ENCODE measurements around the gene PGS1.
"Not testable (repeated sequence)": the region's sequence is repeated elsewhere in the genome, so short reads cannot be mapped to it uniquely, and the experiment has no call there.

The PGS1 gene

DNA sequence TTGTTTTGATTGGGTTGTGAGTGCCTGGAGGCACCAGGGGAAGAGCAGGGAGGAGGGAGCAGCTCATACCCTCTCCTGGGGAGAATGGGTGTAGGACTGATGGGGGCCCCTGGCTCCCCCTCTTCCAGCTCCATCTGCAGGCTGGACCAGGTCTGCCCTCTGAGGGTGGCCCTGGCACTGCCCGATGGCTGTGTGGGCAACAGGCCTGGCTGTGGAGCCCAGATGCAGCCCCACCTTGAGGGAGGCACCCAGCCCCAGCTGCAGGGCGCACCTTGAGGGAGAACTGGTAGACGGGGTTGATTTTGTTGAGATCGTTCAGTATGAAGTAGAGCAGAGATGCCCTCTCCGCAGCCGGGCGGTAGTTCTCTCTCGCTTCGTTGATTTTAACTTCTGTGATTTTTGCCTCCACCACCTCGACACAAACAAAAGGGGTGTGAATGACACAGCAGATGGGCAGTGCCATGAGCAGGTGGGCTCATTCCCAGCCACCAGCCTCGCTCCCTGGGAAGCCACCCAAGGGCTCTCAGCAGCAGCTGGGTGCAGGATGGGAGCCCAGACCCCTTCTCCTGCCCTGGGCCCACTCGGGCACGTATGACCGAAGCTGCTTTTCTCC, 71.6 kb downstream of the PGS1 start:
- no peak for DNase-seq

DNA sequence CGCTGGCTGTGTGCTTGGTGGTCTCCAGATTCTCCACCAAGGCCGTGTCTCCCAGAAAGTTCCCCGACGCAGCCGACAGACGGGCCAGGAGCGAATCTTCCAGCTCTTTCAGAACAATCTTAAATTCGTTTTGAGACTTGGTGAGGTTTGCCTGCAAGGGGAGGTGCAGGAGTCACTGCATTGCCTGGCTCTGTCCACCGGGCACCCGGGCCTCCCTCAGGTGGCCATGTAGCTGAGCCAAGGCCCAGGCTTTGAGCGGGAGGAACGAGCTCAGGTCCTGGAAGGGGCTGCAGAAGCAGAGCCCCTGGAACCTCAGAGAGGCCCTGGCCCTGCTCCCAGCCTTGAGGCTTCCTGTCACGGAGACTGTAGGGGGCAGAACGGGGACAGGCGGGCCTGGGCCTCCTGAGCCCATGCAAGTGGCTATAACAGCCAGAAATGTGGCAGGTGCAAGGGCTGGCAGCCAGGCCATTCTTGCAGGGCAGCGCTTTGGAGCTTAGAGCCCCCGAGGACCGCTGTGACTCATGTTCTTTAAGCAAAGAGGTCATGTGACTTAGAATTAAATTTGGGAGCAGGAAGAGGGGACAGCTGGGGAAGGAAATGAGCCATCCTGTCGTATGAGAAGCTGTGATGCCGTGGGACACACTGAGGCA, 72.4 kb downstream of the PGS1 start:
- DNase-seq = no peak

DNA sequence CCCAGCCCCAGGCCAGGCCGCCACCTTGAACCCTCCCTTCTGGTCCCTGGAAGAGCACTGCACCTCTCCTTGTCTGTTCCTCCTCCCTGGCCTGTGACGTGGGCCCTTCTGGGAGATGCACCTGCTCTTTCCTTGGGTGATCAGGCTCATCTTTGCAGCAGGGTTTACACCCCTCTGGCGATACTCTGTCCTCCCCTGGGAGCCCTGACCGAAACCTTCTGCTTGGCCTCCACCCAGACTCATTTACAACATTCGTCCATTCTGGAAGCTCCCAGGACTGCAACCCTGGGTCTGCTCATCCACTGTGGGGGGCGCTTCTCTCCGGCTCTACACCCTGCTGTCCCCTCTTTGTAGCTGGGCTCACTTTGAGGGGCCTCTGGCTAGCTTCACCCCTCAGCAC, 73.3 kb downstream of the PGS1 start:
- no peak for DNase-seq

DNA sequence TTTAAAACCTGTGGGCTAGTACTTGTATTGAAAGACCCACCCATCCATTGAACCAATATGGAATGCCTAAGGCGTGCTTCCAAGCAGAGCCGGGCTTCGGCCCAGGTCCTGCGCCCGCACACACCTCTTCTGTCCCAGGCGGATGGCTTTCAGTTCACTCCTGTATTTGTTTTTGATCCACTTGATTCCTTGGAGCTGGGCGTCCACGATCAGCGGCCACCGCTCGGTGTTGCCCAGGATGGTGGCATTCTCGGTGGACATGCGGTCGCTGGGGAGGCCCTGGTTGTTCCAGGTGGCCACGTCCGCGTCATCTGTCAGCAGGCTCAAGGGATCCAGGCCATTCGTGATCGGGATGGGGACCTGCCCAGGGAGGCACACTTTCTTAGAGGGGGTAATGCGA, 75.9 kb downstream of the PGS1 start:
- no peak for DNase-seq

DNA sequence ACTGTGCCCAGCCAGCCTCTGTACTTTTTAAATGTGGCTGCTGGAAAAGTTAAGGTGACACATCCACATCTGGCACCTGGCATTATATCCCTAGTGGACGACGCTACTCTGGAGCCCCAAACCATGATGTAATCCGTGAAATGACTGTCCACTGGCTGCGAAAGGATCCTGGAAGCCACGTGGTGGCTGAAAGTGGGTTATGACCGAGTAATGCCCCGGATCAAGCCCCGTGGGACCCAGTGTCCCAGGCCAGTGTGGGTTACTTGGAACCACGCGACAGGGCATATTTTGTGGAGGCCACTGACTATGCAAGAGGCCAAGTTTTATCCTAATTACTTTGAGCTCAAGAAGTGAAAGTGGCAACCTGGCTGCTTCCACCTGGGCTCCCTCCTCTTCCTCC, 79.6 kb downstream of the PGS1 start:
- no peak for DNase-seq

DNA sequence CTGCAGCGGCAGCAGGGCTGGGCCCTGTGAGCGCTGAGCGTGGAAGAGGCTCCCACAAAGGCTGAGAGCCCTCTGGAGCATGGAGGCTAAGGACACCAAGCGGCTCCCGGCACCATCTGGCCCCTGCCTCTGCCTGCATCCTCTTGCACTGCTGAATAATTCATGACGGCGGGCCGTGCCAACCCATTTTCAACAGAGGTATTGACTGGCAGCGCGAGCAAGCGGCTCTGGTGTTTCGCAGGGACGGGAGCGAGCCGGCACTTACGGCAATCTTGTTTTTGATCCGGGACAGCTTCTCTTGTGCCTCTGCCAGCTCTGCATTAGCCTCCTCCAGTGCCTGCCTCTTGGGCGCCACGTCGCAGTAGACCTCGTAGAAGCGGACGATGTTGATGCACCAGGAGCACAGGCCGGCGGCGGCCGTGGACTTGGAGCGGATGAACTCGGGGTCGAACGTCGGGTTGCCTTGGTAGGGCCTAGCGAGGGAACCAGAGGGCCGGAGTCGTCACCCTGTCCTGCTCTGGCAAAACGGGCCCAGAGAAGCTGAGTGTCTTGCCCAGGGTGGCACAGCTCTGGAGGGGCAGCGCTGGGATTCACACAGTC, 80.4 kb downstream of the PGS1 start:
- DNase-seq = no peak

DNA sequence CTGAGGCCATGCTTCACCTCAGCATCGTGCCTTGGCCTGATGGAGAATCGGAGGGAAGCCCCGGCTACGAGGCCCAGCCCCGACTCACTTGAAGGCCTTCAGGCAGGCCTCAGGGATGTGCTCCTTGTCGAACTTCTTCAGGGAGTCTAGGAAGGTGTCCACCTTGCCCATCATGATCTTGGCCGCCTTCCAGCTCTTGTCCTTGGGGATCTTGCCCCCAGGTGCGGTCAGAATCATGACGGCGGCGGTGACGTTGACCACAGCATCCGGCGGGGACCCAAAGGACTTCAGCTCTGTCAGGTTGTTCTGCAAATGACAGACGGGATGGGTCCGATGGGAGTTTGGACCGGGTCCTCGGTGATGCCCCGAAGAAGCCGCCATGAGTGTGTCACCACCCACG, 81.2 kb downstream of the PGS1 start:
- no peak for DNase-seq

DNA sequence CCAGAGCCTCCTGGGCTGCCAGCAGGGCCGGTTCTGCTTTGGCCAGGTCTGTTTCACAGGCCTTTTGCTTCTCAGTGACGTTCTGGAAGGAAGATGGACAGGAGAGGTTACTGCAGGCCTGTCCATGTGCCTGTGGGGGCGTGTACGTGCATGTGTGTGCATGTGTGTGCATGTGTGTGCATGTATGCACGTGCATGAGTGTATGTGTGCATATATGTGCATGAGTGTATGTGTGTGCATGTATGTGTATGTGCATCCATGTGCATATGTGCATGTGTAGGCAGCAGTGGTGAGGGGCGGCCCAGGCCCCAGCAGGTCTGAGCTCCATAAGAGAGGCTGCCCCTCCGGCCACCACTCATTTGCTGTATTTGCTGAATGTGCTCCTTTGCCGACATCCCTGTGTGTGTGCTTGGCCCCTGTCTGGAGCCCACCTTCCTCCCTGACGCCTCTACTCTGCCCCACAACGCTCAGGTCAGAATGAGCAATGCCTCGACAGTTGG, 81.8 kb downstream of the PGS1 start:
- DNase-seq = no peak

DNA sequence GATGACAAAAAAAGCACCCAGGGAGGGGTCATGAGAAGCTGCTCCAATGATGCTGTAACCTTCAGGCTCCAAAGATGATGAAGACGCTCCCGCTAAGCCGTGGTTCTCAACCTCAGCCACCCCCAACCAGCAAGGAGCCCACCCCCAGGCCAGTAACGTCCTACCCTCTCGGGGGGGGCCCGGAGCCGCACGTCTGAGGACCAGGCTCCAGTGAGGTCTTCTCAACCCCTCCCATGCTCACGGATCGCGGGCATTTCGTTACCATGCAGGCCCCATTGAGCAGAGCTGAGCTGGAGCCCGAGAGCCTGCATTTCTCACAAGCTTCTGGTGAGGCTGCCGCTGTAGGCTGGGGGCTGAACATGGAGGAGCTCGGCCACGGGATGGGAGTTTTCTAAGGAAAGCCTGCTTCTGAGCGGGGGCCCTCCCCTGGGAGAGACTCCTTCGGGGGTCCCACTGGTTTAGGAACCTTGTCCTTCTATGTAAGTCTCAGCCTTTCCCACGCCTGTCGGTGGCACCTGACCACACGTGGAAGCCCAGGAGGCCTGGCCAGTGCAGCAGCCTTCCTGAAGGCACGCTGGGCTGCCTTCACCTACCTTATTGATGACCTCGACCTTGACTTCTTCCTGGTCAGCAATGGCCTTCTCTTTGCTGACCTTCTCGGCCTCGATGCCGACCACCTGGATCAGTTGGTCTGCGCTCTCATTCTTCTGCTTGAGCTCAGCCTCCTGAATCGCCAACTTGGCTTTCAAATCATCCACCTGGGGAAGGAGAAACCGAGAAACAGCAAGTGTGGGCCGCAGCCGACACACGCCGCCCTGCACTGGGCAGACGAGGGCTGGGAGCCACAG, 82.7 kb downstream of the PGS1 start:
- no peak for DNase-seq

DNA sequence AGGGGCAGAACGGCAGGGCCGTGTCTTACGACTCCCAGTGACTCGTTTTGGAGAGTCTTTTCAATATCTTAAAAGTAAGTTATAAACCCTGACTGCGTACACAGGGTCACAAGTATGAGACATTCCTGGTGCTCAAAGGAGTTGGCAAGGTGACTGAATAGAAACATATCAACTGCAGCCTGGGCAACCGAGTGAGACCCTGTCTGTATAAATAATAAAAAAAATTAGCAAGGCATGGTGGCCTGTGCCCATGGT, 83.3 kb downstream of the PGS1 start:
- no peak for DNase-seq

DNA sequence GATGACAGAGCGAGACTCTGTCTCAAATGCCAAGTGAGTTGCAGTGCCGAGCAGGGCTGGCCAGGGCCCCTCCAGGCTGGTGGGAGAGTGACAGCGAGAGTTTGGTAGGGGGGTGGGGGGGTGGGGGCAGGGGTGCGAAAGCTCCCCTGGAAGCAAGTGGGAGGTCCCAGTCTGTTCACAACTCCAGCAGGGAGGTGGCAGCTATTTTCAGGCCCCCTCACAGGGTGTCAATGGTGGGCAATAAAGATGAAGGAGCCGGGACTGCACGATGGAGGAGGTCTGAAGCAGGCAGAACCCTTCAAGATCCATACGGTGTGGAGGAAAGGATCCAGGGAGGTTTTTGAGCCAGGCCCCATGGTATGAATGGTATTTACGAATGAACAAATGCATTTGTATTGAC, 83.7 kb downstream of the PGS1 start:
- no peak for DNase-seq

DNA sequence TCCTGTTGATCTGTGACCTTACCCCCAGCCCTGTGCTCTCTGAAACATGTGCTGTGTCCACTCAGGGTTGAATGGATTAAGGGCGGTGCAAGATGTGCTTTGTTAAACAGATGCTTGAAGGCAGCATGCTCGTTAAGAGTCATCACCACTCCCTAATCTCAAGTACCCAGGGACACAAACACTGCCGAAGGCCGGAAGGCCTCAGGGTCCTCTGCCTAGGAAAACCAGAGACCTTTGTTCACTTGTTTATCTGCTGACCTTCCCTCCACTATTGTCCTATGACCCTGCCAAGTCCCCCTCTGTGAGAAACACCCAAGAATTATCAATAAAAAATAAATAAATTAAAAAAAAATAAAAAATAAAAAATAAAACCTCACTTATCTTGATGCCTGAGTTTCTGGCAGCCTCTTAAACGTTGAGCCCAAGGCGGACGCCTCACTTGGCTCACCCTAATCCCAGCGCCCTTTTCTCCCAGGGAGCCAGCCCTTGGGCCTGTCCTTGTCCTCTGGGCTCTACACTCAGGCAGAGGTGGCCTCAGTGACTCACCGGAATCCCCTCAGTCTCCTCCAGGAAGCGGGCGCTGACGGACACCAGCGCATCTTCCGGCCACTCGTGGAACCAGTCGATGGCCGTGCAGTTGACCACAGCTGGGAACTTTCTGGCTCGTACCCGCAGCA, 87.8 kb downstream of the PGS1 start:
- not testable (repeated sequence) for DNase-seq

DNA sequence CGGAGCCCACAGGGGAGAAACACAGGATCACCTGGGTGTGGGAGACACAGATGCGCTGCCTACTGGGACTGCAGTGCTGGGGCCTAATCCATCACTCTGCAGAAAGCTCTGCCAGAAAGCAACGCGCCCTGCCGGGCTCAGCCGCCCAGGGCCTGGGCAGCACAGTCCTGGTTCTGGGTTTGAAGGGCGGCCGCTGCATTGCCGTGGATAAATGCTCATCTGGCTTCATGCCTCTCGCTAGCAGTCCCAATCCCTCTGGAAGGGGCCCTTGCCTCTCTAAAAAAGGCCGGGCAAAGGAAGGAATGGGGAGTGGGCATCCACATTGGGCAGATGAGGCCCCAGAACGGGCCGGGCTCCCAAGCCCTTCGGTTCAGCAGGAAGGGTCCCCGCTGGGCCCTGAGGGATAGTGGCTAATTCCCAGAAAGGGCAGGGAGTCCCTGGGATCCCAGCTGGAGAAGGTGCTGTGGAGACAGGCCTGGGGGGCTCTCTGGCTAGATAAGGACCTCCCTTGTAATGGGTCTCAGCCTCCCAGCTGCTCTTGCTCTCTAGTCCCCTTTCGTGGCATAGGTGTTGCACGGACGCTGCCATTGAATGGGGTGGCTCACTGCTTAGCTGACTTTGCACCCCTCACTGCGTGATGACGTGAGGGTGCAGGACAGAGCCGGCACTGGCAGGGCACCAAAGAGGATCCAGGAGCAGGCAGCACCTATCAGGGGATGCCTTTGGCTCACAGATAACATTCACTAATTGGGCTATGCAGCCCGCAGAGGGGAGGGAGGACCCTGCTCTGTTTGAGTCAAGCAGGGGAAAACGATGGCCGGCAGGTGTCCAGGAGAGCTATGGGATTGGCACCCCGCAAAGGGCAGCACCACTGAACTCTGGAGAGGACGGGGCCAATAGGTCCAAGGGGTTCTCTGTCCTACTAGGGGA, 88.6 kb downstream of the PGS1 start:
- DNase-seq = no peak

DNA sequence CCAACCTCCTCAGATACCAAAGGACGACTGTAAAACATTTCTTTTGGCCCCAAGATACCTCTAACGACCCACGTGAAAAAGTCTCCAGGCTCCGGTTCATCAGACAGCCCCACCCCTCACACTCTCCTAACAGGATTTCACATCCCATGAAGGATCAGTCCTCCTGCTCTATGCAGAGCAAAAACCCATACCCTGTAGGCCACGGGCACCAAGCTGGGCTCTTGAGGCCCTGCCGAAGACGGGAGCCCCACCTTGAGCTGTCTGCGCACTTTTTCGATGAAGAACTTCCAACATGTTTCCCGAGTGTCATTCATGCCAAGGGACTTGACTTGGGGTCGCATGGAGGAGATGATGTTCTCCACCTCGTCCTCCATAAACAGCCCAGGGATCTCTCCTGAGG, 89.9 kb downstream of the PGS1 start:
- no peak for DNase-seq

DNA sequence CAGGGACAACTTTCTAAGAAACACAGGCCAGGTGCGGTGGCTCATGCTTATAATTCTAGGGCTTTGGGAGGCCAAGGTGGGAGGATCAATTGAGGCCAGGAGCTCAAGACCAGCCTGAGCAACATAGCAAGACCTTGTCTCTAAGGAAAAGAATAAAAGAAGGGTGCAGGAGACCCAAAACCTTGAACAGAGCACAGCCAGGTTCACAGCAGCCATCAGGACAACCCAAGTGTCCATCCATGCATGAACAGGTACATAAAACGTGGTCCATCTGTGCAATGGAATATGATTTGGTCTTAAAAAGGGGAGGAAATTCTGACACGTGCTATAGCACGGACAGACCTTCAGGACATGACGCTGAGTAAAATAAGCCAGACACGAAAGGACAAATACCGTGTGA, 91.0 kb downstream of the PGS1 start:
- DNase-seq = no peak

DNA sequence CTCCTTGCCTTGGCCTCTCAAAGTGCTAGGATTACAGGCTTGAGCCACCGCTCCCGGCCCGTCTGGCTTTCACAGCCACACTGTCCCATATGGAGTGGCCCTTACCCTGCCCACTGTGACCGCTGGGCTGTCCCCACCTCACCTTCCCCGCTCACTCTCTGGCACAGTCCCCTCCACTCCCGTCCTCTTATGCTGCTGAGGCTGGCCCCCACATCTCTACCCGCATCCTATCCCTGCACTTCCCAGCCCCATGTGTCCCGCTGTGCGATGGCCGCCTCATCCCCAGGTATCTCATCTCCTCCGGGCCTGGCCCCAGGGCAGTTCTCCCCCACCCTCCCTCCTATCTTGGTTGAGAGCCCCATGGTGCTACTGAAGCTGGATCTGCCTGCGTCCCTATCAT, 93.2 kb downstream of the PGS1 start:
- no peak for DNase-seq

DNA sequence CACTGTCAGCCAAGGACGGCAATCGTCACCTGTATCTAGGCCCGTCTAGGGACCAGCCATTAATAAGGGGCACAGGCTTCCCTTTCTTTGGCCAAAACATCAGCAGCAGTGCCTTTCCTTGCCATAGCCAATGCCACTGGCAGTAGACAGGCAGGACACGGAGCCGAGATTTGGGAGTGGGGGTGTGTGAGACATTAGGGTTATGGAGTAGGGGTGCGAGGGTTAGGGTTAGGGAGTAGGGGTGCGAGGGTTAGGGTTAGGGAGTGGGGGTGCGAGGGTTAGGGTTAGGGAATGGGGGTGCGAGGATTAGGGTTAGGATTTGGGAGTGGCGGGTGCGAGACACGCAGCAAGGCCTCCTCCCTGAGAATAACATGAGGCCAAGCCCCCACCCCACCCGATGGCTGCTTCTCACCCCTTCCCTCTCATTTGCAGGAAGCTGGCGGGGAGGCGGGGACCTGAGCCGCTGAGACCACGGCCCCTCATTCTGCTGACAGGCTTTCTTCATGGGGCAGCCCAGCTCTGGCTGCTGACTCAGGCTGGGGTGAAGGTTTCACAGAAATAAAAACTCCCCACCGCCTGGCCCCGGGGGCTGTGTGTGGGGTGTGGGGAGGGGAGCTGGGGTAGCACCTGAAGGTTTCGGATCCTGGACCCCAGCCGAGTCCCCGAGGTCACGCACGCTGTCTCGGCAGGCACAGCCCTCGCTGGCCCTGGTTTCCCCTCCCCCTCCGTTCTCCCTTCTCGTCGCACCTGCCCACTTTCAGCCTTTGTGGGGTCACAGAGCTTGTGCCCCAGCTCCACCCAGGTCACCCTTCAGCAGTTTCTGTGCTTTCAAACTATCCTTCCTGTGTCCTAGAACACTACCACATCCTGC, 93.8 kb downstream of the PGS1 start:
- no peak for DNase-seq

DNA sequence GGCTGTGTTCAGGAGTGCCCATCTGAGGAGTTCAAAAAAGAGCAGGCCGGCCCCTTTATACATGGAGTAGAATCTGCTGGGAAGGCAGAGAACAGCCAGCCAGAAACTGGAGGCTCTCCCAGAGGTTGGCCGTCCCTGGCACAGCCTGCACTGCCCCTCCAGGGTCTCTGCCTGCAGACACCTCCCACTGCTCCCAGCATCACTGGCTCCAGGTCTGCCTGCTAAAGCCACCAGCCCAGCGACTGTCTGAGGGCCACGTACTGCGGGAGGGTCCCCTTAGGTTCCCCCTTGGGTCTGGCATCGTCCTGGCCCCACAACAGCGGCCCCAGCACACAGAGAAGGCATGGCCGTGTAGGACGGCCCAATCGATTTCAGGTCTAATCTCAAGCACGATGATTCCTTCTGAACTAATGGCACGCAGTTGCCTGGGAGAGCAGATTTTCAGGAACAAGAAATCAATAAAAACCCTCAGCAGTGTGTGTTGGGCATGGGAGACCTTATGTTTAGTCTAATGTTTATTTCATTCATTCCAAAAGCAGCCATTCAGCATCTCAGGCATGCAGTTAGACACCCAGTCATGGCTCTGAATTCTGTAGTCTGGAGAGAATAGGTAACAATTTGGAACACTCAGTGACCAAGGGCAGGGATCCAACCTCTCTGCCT, 95.6 kb downstream of the PGS1 start:
- DNase-seq = no peak

Data from stimulated activated CD4-positive, alpha-beta T cell treated with anti-CD3 and anti-CD28 coated beads, Interleukin-4, amount 100 ng/mL, for 4 hours (primary cell).